Transverse colon (tissue), 4 donors: ENCODE data around the gene ATP5MG. TPM values are rescaled to one million over a fixed set of nuclear protein-coding genes. Genes with fewer than 3 reads are reported as not detected.
A peak's percentile ranks its signal among the peaks of the same experiment; 100 is the strongest.

Experiments used
- DNase-seq: peaks from one replicate; pipeline ENCODE4 v3.0.0-alpha.2; 2019
- H3K27ac ChIP-seq, 4 donors: fragments of 200-600 bp; sonication (generic); 2 replicates each; pipeline ENCODE4 v1.5.1; 2016 to 2018; ENCODE audit warnings: inconsistent platforms in 4 of 4
- H3K27me3 ChIP-seq: fragments of 200-600 bp; sonication (generic); 2 replicates; pipeline ENCODE4 v1.5.1; 2017; ENCODE audit warnings: inconsistent platforms
- H3K36me3 ChIP-seq, 4 donors: fragments of 200-600 bp; sonication (generic); 2 replicates each; pipeline ENCODE4 v1.5.1; 2017 to 2019; ENCODE audit warnings: inconsistent platforms in 4 of 4
- H3K4me1 ChIP-seq, 4 donors: fragments of 200-600 bp; sonication (generic); 2 replicates each; pipeline ENCODE4 v1.5.1; 2017 to 2020; ENCODE audit warnings: inconsistent platforms in 4 of 4
- H3K4me3 ChIP-seq, 4 donors: fragments of 200-600 bp; sonication (generic); 1 replicate in 1 of 4; 2 replicates in 3 of 4; pipeline versions ENCODE4 v1.5.1 to v1.6.1; 2017 to 2019; ENCODE audit warnings: inconsistent platforms in 4 of 4
- H3K9me3 ChIP-seq, 2 donors: fragments of 200-600 bp; sonication (generic); 2 replicates each; pipeline ENCODE4 v1.5.1; 2017 to 2019; ENCODE audit warnings: inconsistent platforms in 2 of 2
- EP300 ChIP-seq: sonication (generic); formaldehyde crosslinking; IDR thresholded peaks from one replicate; pipeline ENCODE4 v1.6.1; 2017; ENCODE audit warnings: antibody characterized with exemption, low read depth
- POLR2A ChIP-seq: fragments of 450-650 bp; IDR thresholded peaks from one replicate; pipeline ENCODE4 v1.6.1; 2016; ENCODE audit warnings: antibody characterized with exemption, mild to moderate bottlenecking, moderate library complexity
- POLR2AphosphoS5 ChIP-seq, 3 donors: sonication (generic); formaldehyde crosslinking; IDR thresholded peaks; one replicate each; pipeline ENCODE4 v1.6.1; 2016; ENCODE audit warnings: antibody characterized with exemption in 3 of 3
- WGBS, 2 donors: methylation state at CpG; one replicate each; pipeline ENCODE4 v1.1.5; 2018; ENCODE audit warnings: low coverage in 1 of 2; 5-methylcytosine and 5-hydroxymethylcytosine counted together
- in situ Hi-C, 4 donors: fragments of 200-750 bp; cut with MboI; loops; one replicate each; pipeline versions ENCODE4 v1.15.0 to v1.15.1; 2017; ENCODE audit warnings: low sequenced_read_pairs in 3 of 4, low pct_ligation_motif_present in 1 of 4, low pct_unique_long_range_greater_than_20kb in 1 of 4
- intact Hi-C: fragments of 100-400 bp; cut with DNase I; formaldehyde crosslinking; loops from one replicate; pipeline ENCODE4 v1.15.1; 2023; ENCODE audit warnings: low total_unique reads
- total RNA-seq, 4 donors: library from RNA; depleted of rRNA; stranded (reverse); fragments of >200 nt; gene quantifications; one replicate each; pipeline ENCODE4 v1.1.0, GENCODE V29; 2016
- TF ChIP-seq, protein P1 (sequence below), 5 experiments: fragments of 200-600 bp in 3 of 5; fragments of 450-650 bp in 2 of 5; sonication (generic) in 3 of 5; IDR thresholded peaks; 1 replicate in 2 of 5; 2 replicates in 3 of 5; pipeline ENCODE4 v1.5.1; 2016 to 2017; ENCODE audit warnings: antibody characterized with exemption in 5 of 5, inconsistent platforms in 3 of 5, mild to moderate bottlenecking in 2 of 5, moderate library complexity in 1 of 5

ATP5MG gene
- total RNA-seq, result 10 to 100 TPM in 3 of 4 donors, 1 to 10 TPM in 1; 3.8 to 74.2 (median 46.9) TPM

DNA sequence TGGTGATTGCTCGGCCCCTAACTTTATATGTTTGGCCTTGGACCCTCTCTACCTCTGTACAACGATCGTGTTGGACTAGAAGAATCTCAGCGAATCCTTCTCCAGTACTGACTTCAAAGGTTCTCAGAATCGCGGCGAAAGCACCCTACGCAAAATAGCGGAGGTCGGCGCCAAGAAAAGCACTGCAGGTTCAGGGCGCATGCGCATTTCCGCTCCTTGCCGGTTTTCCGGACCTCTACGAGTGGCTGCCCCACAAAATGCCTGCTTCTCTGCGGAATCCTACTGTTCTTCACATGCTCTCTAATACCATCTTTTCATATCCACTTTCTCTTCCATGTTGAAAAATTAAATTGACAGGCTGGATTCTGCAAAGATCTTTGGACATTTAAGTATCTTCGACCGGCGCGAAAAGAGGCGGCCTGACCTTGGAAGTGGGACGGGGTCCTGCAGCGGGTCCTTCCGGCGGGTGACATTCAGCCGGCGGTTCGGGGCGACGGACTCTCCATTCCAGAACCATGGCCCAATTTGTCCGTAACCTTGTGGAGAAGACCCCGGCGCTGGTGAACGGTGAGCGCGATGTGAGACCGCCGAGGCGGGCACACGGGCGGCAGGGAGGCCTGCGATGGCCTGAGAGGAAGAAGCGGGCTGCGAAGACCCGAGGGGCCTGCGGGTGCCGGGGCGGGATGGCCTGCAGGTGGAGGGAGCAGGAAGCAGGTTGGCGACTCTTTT, at the start of gene ATP5MG:
TSS of gene ATP5MG (plus strand) at position 456 of the 729 bp plus-strand sequence. CDS start at position 516, 60 bp downstream.
- Histone ChIP-seq H3K4me3 (peak within 1 kb of the TSS; percentile 69 to 79 (median 72)), H3K9me3 (no peaks in the 10 kb centered on the region), H3K4me1 (peaks cover 13 to 32% (median 18%) of the 10 kb centered on the region in 4 donors), H3K27ac (peak within 1 kb of the TSS; percentile 82 to 95 (median 89)), H3K27me3 (no peaks in the 10 kb centered on the region), H3K36me3 (peaks cover 0 to 4% (median under 1%) of the 10 kb centered on the region in 4 donors)
- in situ Hi-C loops, result no loop called here
- WGBS, 2 donors, result 0% methylated on average over 9 to 51 of the region's 51 CpGs
- TF ChIP-seq EP300 (no peak), POLR2A (peak; percentile 71), POLR2AphosphoS5 (IDR thresholded peaks at IDR 0.05) (peak; percentile 53 to 77 (median 68))
- TF ChIP-seq, protein P1, sequence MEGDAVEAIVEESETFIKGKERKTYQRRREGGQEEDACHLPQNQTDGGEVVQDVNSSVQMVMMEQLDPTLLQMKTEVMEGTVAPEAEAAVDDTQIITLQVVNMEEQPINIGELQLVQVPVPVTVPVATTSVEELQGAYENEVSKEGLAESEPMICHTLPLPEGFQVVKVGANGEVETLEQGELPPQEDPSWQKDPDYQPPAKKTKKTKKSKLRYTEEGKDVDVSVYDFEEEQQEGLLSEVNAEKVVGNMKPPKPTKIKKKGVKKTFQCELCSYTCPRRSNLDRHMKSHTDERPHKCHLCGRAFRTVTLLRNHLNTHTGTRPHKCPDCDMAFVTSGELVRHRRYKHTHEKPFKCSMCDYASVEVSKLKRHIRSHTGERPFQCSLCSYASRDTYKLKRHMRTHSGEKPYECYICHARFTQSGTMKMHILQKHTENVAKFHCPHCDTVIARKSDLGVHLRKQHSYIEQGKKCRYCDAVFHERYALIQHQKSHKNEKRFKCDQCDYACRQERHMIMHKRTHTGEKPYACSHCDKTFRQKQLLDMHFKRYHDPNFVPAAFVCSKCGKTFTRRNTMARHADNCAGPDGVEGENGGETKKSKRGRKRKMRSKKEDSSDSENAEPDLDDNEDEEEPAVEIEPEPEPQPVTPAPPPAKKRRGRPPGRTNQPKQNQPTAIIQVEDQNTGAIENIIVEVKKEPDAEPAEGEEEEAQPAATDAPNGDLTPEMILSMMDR (IDR thresholded peaks at IDR 0.05), result peak in 1 of 5 experiments; percentile 25
- intact Hi-C loops, result loop anchor here (2.0 to 5.0 kb wide), 2 partner anchors 36 to 87 kb away; partner anchors contain the start of gene KMT2A
- DNase-seq, result peak; percentile 93

GRCh38 chr11:118353084-118353710, 48.2 kb upstream of the ATP5MG start:
- WGBS, 2 donors, result 6 to 18% methylated on average over 3 to 6 of the region's 6 CpGs
- H3K9me3 ChIP-seq, result no peaks in the 10 kb centered on the region
- no peak overlapping the region for H3K27ac ChIP-seq
- no peak for DNase-seq
- H3K4me1 ChIP-seq, result no peaks in the 10 kb centered on the region
- no peak overlapping the region for H3K4me3 ChIP-seq
- intact Hi-C loops, result loop anchor here (5.0 kb wide), 1 partner anchor 156 kb away; no protein-coding TSS in a partner anchor
- TF ChIP-seq, protein P1 (IDR thresholded peaks at IDR 0.05), result peak; percentile 50 to 66 (median 61)
- TF ChIP-seq POLR2AphosphoS5 (IDR thresholded peaks at IDR 0.05), result no peak
- in situ Hi-C loops, result loop anchor here in 3 of 4 donors (10.0 to 25.0 kb wide), 3 partner anchors 58 to 208 kb away; partner anchors contain the start of gene SCN2B (in 2 of the 3)
- H3K36me3 ChIP-seq, result no peaks in the 10 kb centered on the region
- peaks cover 30% of the 10 kb centered on the region for H3K27me3 ChIP-seq

GRCh38 chr11:118358071-118358470, 43.3 kb upstream of the ATP5MG start:
- intact Hi-C loops, result no loop called here
- H3K27ac ChIP-seq, result no peak overlapping the region
- H3K27me3 ChIP-seq, result no peaks in the 10 kb centered on the region
- H3K4me3 ChIP-seq, result no peak overlapping the region
- DNase-seq, result no peak
- H3K36me3 ChIP-seq, result no peaks in the 10 kb centered on the region
- WGBS, 2 donors, result 47 to 58% methylated on average over 3 of the region's 3 CpGs
- TF ChIP-seq POLR2A (no peak), EP300 (no peak), POLR2AphosphoS5 (IDR thresholded peaks at IDR 0.05) (no peak)
- TF ChIP-seq, protein P1 (IDR thresholded peaks at IDR 0.05), result no peak
- no peaks in the 10 kb centered on the region for H3K9me3 ChIP-seq
- in situ Hi-C loops, result loop anchor here in 3 of 4 donors (5.0 to 25.0 kb wide), 4 partner anchors 63 to 213 kb away; partner anchors contain the start of gene SCN2B (in 2 of the 3)
- peaks cover 6 to 17% (median 12%) of the 10 kb centered on the region in 4 donors for H3K4me1 ChIP-seq
